Activated CD4-positive, alpha-beta memory T cell treated with anti-CD3 and anti-CD28 coated beads for 36 hours (primary cell): Measurements from ENCODE around the gene ATRNL1. TPM values are rescaled to one million over a fixed set of nuclear protein-coding genes. Genes with fewer than 3 reads are reported as not detected.

Source experiments
- CTCF ChIA-PET: fragments of 350-600 bp; sonication (Branson Sonifier 250); formaldehyde crosslinking; loops from one replicate; lab custom pipeline; 2021; ENCODE audit warnings: antibody characterized with exemption, inconsistent platforms; lab: Charles Lee
- POLR2A ChIA-PET: fragments of 350-600 bp; sonication (Branson Sonifier 250); formaldehyde crosslinking; loops from one replicate; lab custom pipeline; 2021; ENCODE audit warnings: antibody characterized with exemption; lab: Charles Lee
- DNase-seq: peaks from one replicate; pipeline ENCODE4 v3.0.0-alpha.2; 2020
- H3K27ac Mint-ChIP-seq: one replicate; pipeline ENCODE4 v1.8.0; 2021; ENCODE audit warnings: mixed read lengths
- H3K27me3 Mint-ChIP-seq: one replicate; pipeline ENCODE4 v1.8.0; 2021; ENCODE audit warnings: mixed read lengths
- H3K36me3 Mint-ChIP-seq: one replicate; pipeline ENCODE4 v1.8.0; 2021; ENCODE audit warnings: mixed read lengths
- H3K4me1 Mint-ChIP-seq: one replicate; pipeline ENCODE4 v1.8.0; 2021; ENCODE audit warnings: low read depth, mixed read lengths
- H3K4me3 Mint-ChIP-seq: one replicate; pipeline ENCODE4 v1.8.0; 2021; ENCODE audit warnings: mild to moderate bottlenecking, mixed read lengths
- H3K9me3 Mint-ChIP-seq: one replicate; pipeline ENCODE4 v1.8.0; 2021; ENCODE audit warnings: mixed read lengths
- intact Hi-C: fragments of 100-400 bp; cut with micrococcal nuclease; formaldehyde crosslinking; loops from one replicate; pipeline ENCODE4 v1.15.1; 2023
- total RNA-seq, 2 experiments: library from RNA; stranded (reverse); gene quantifications; one replicate each; pipeline ENCODE4 v1.2.3, GENCODE V29; 2021

The ATRNL1 gene
- total RNA-seq, 2 experiments from 2014 or later: 0.12 to 0.17 TPM

- Mint-ChIP-seq H3K36me3 (no peaks in the 10 kb centered on the region), H3K4me3 (no peak overlapping the region), H3K9me3 (peaks cover 2% of the 10 kb centered on the region), H3K27ac (no peak overlapping the region), H3K27me3 (no peaks in the 10 kb centered on the region), H3K4me1 (no peaks in the 10 kb centered on the region)
- ChIA-PET POLR2A (no interaction called here), CTCF (no interaction called here)
- intact Hi-C loops: no loop called here
- DNase-seq: no peak
Measured at GRCh38 chr10:115941361-115941771, 848.2 kb downstream of the ATRNL1 start.

- no peaks in the 10 kb centered on the region for H3K36me3 Mint-ChIP-seq
- H3K4me3 Mint-ChIP-seq: no peak overlapping the region
- POLR2A ChIA-PET: no interaction called here
- CTCF ChIA-PET: no interaction called here
- intact Hi-C loops: no loop called here
- no peak overlapping the region for H3K27ac Mint-ChIP-seq
- no peaks in the 10 kb centered on the region for H3K9me3 Mint-ChIP-seq
- no peaks in the 10 kb centered on the region for H3K4me1 Mint-ChIP-seq
- DNase-seq: no peak
- no peaks in the 10 kb centered on the region for H3K27me3 Mint-ChIP-seq
Measured at GRCh38 chr10:115942101-115942500, 848.9 kb downstream of the ATRNL1 start.

- ChIA-PET POLR2A (no interaction called here), CTCF (no interaction called here)
- no peaks in the 10 kb centered on the region for H3K9me3 Mint-ChIP-seq
- no peaks in the 10 kb centered on the region for H3K27me3 Mint-ChIP-seq
- DNase-seq: no peak
- H3K4me3 Mint-ChIP-seq: no peak overlapping the region
- no peak overlapping the region for H3K27ac Mint-ChIP-seq
- H3K4me1 Mint-ChIP-seq: no peaks in the 10 kb centered on the region
- intact Hi-C loops: no loop called here
- no peaks in the 10 kb centered on the region for H3K36me3 Mint-ChIP-seq
Measured at GRCh38 chr10:115944538-115944937, 851.4 kb downstream of the ATRNL1 start.

- Mint-ChIP-seq H3K9me3 (no peaks in the 10 kb centered on the region), H3K4me3 (no peak overlapping the region), H3K36me3 (no peaks in the 10 kb centered on the region), H3K4me1 (no peaks in the 10 kb centered on the region), H3K27ac (no peak overlapping the region), H3K27me3 (no peaks in the 10 kb centered on the region)
- CTCF ChIA-PET: no interaction called here
- intact Hi-C loops: no loop called here
- DNase-seq: no peak
- POLR2A ChIA-PET: no interaction called here
Measured at GRCh38 chr10:115945701-115946445, 852.7 kb downstream of the ATRNL1 start.

GRCh38 chr10:115947104-115947503 is 853.9 kb downstream of the ATRNL1 start:
- Mint-ChIP-seq H3K9me3 (no peaks in the 10 kb centered on the region), H3K27ac (no peak overlapping the region), H3K4me1 (no peaks in the 10 kb centered on the region), H3K27me3 (no peaks in the 10 kb centered on the region), H3K4me3 (no peak overlapping the region), H3K36me3 (no peaks in the 10 kb centered on the region)
- ChIA-PET CTCF (no interaction called here), POLR2A (no interaction called here)
- DNase-seq: no peak
- intact Hi-C loops: no loop called here

GRCh38 chr10:115948465-115948864 is 855.3 kb downstream of the ATRNL1 start:
- H3K27ac Mint-ChIP-seq: no peak overlapping the region
- CTCF ChIA-PET: no interaction called here
- H3K27me3 Mint-ChIP-seq: no peaks in the 10 kb centered on the region
- no peak overlapping the region for H3K4me3 Mint-ChIP-seq
- H3K4me1 Mint-ChIP-seq: no peaks in the 10 kb centered on the region
- no peaks in the 10 kb centered on the region for H3K9me3 Mint-ChIP-seq
- no peak for DNase-seq
- POLR2A ChIA-PET: no interaction called here
- intact Hi-C loops: no loop called here
- no peaks in the 10 kb centered on the region for H3K36me3 Mint-ChIP-seq

- Mint-ChIP-seq H3K27ac (no peak overlapping the region), H3K4me3 (no peak overlapping the region), H3K27me3 (no peaks in the 10 kb centered on the region), H3K36me3 (no peaks in the 10 kb centered on the region), H3K9me3 (no peaks in the 10 kb centered on the region), H3K4me1 (no peaks in the 10 kb centered on the region)
- ChIA-PET CTCF (no interaction called here), POLR2A (no interaction called here)
- no peak for DNase-seq
- intact Hi-C loops: no loop called here
Measured at GRCh38 chr10:115949282-115949844, 856.2 kb downstream of the ATRNL1 start.

- DNase-seq: no peak
- Mint-ChIP-seq H3K27me3 (no peaks in the 10 kb centered on the region), H3K4me1 (no peaks in the 10 kb centered on the region), H3K27ac (no peak overlapping the region), H3K9me3 (no peaks in the 10 kb centered on the region), H3K36me3 (no peaks in the 10 kb centered on the region), H3K4me3 (no peak overlapping the region)
- intact Hi-C loops: no loop called here
- POLR2A ChIA-PET: no interaction called here
- CTCF ChIA-PET: no interaction called here
Measured at GRCh38 chr10:115950320-115950719, 857.2 kb downstream of the ATRNL1 start.

- ChIA-PET CTCF (no interaction called here), POLR2A (no interaction called here)
- Mint-ChIP-seq H3K4me3 (no peak overlapping the region), H3K9me3 (no peaks in the 10 kb centered on the region), H3K36me3 (no peaks in the 10 kb centered on the region), H3K27ac (no peak overlapping the region), H3K4me1 (no peaks in the 10 kb centered on the region), H3K27me3 (no peaks in the 10 kb centered on the region)
- intact Hi-C loops: no loop called here
- no peak for DNase-seq
Measured at GRCh38 chr10:115951242-115951641, 858.1 kb downstream of the ATRNL1 start.

- H3K36me3 Mint-ChIP-seq: no peaks in the 10 kb centered on the region
- no peak overlapping the region for H3K4me3 Mint-ChIP-seq
- ChIA-PET CTCF (interaction anchor here (0.6 kb wide), 1 partner anchor 1008 kb away, joined by 3 read pairs; no protein-coding TSS in a partner anchor), POLR2A (no interaction called here)
- DNase-seq: no peak
- intact Hi-C loops: no loop called here
- no peaks in the 10 kb centered on the region for H3K4me1 Mint-ChIP-seq
- H3K9me3 Mint-ChIP-seq: no peaks in the 10 kb centered on the region
- H3K27ac Mint-ChIP-seq: no peak overlapping the region
- H3K27me3 Mint-ChIP-seq: no peaks in the 10 kb centered on the region
Measured at GRCh38 chr10:115953281-115953680, 860.1 kb downstream of the ATRNL1 start.

GRCh38 chr10:115953968-115954367 is 860.8 kb downstream of the ATRNL1 start:
- Mint-ChIP-seq H3K9me3 (no peaks in the 10 kb centered on the region), H3K27ac (no peak overlapping the region), H3K4me1 (no peaks in the 10 kb centered on the region), H3K4me3 (no peak overlapping the region), H3K36me3 (no peaks in the 10 kb centered on the region), H3K27me3 (no peaks in the 10 kb centered on the region)
- ChIA-PET POLR2A (no interaction called here), CTCF (interaction anchor here (0.6 kb wide), 1 partner anchor 240 kb away, joined by 4 read pairs; no protein-coding TSS in a partner anchor)
- no peak for DNase-seq
- intact Hi-C loops: no loop called here

- Mint-ChIP-seq H3K27ac (no peak overlapping the region), H3K4me3 (no peak overlapping the region), H3K27me3 (no peaks in the 10 kb centered on the region), H3K4me1 (no peaks in the 10 kb centered on the region), H3K9me3 (no peaks in the 10 kb centered on the region), H3K36me3 (no peaks in the 10 kb centered on the region)
- intact Hi-C loops: no loop called here
- ChIA-PET POLR2A (no interaction called here), CTCF (no interaction called here)
- DNase-seq: no peak
Measured at GRCh38 chr10:115956225-115957011, 863.3 kb downstream of the ATRNL1 start.
